ENCODE data around the gene MDH1B.
"Not testable (repeated sequence)": the region's sequence is repeated elsewhere in the genome, so short reads cannot be mapped to it uniquely, and the experiment has no call there.

MDH1B gene

DNA sequence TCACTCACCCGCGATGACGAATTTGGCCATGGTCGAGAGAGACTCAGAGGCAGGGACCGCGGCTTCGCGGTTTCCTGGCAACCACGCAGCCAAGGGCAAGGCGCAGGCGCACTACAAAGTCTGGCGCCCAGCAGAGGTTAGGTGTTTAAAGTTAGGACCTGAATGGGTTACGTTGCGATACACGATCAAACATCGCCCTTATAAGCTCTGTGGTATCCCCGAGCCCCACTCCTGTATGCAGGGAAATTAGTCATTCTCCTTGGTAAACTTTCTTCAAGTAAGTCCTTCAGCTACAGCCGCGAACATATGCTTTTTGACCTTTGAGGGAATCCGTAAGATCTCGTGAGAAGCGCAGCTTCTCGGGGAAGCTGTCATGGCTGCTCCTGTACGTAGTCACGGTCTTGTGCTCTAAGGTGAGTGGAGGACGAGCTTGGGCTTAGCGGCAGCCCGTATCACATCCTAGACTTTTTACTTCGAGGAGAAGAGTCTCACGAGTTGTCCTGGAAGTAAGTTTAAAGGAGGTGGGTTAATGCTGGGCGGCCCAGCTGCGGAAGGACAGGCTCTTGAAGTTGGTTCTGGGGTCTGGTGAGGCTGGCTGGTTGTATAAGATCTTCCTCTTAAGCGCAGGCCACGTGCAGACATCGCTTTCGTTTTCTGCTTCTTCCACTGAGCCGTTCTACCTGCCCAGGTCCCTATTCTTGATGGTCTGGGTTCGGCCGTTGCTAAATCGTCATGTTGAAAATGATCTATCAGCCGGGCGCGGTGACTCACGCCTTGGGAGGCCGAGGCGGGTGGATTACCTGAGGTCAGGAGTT is at the start of gene MDH1B, which contains the start of gene FASTKD2:
Gene MDH1B, minus strand, starts transcription at position 87 of the 815 bp plus-strand sequence. Its CDS starts 57 bp downstream, at position 30.
Gene FASTKD2, plus strand, starts transcription at position 365 of the 815 bp plus-strand sequence. CDS start 1,088 bp downstream, outside the sequence.
- no peak for FAIRE-seq

- no peak for FAIRE-seq
Measured at GRCh38 chr2:206814498-206814897, 49.4 kb upstream of the MDH1B start.

DNA sequence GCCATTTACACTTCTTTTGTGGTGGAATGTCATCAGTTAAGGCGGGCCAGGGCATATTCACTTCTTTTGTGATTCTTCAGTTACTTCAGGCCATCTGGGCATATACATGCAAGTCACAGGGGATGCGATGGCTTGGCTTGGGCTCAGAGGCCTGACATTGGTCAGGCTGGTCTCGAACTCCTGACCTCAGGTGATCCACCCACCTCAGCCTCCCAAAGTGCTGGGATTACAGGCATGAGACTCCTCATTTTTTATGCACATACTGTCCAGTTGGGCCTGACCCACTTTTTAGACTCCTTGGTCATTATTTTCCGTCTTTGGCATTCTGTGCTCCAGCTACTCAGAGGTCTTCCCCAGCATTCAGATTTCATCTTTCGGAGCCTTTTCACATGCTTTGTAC is 47.3 kb upstream of the MDH1B start:
- FAIRE-seq: not testable (repeated sequence)

DNA sequence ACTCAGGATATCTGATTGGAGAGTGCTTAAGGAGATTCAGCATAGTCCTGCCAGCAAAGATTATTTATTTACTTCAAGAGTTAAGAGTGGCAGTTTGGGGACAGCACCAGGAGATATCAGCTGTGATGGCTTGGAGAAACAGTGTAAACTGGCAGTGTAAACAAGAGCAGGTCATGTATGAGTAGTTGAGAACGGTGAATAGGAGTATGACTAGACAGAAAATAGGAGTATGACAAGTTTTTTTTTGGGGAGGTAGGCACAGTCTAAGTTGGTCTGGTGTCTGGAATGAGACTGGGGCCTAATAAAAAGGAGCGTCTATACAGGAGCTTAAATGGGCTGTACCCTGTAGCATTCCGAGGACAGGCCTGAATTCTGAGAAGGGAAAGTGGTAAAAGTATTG is 42.5 kb upstream of the MDH1B start:
- not testable (repeated sequence) for FAIRE-seq

DNA sequence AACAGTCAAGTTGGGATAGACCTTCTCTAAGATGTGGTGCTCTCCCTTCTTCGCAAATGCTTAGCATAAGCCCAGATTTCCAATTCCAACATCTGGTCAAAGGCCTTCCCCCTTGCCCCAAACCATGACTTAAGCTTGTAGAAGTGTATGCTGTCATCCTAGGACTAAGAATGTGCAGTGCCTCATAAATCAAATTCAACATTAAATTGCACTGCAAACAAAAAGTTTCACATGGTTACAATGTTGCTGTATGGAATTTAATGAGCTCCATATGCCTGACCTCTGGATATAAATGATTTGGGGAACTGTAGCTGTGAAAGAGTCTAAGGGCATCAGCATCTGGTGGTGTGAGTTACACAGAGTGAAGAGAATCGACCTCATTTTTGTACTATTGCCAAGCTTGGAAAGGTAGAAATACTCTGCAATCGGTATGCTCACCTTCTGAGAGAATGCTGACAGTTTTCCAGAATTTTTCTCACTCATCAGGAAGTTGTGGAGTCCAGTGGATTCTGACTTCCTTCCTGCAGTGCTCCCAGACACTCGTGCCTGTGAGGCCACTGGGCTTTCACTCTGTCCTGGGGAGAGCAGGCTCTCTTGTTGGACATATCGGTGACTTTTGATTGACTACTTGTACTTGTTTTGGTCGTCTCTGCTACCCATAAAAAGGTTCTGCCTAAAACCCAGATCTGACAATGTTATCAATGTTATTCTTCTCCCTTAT is 40.9 kb upstream of the MDH1B start:
- no peak for FAIRE-seq

DNA sequence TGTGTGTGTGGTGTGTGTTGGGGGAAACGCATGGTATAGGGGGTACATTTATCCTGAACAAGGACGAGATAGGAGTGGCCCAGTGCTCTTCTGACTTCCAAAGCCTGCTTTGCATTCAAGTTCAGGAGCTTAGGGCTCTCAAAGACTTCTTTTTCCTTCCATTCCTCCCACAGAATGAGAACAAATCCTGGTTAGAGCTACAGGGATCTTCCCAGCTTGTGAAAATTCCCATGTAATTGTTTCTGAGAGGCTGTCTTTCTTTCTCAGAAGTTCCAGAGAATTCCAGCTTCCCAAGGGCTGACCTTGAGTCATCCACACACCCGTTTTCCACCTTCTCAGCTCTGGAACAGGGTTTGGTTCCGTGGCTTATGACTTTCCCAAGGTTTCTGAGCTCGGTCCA is 39.2 kb upstream of the MDH1B start:
- no peak for FAIRE-seq

DNA sequence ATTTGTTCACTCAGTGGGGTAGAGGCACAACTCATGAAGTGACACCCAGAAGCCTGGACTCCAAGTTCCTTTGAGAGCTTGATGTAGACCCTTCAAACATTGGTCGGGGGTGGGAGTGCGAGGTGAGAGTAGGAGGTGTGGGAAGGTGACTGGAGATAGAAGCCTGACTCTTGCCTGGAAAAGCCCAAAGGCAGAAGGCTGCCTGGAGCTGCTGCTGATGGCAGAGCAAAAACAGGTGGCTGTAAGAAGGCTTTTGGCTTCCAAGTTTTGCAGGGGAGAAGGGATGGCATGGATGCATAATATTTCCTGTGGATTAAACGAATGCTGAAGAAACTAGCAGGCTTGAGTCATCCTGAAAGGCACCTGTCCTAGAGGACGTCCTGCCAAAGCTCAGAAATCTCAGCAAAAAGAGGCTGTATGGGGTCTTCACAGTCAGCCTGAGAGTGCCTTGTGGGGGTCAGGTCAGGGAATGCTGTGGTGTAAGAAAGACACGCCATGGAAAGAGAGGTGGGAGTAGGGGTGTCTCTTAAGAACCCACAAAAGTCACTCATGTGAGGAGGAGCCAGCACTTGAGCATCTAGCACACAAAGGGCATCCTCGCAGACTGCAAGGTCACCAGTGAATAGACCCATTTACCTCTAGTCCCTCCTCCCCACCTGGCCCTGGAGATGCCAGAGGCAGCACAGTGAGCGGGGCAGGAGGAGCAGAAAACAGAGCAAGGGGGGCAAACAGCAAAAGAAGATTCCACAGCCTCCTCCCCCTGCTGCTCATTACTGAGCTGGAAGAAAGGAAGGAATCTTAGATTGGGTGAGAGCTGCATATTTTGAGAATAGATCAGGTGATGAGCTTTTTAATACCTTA is 37.8 kb upstream of the MDH1B start:
- no peak for FAIRE-seq

- FAIRE-seq: no peak
Measured at GRCh38 chr2:206801418-206802189, 36.5 kb upstream of the MDH1B start.

DNA sequence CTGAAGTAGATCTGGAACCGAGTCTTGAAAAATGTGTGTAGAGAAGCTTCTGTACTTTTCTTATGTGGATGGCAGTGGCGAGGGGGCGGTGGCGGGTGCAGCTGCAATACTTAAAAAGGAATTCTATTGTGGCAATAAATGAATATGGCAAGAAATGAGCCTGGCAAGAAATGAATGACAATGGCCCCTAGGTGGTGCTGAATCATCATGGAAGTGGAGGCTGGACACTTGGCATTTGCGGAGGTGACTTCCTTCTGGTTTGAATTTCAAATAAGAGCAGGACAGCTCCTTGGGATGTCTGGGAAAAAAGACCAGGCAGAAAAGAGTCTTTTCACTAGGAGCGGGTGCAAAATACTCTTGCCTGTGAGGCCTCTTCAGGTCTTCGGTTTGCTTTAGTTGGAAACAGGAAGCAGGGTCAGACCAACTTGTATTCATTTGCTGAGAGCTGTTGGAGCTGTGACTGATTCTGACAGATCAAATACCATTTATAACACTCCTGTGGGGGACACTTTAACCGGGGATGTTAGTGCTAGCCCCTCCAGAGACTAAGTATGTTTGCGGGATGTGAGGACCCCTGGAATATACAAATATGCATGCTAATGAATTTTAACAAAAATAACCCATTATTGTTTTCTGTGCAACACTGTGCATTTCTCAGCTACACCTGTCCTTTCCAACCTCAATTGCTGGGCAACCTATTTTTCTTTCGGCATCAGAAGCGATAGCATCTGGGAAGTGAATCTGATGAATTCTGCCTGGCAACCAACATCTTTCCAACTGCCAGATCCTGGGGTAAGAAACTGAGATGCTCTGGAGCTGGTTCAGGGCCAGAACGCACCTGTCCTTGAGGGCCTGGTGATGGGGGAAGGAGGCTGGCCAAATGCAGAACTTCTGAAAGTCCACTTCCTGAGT is 35.6 kb upstream of the MDH1B start:
- FAIRE-seq: no peak

DNA sequence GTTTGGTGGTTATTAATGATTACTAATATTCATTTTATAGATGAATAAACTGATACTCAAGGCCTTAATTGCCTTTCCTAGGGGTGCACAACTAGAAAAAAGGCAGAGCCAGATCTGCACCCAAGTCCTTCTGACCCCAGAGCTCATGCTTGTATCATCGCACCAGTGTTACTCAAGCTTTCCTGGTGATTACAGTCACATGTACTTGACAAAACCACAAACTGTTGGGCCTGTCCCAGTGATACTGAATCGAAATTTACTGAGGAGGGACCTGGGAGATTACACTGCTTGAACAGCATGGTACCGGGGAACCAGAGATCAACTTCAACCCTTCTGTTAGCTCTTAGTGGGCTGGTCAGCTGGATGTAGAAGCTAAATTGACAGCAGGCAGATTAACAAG is 34.0 kb upstream of the MDH1B start:
- FAIRE-seq: no peak

- FAIRE-seq: no peak
Measured at GRCh38 chr2:206798000-206798399, 32.9 kb upstream of the MDH1B start.

DNA sequence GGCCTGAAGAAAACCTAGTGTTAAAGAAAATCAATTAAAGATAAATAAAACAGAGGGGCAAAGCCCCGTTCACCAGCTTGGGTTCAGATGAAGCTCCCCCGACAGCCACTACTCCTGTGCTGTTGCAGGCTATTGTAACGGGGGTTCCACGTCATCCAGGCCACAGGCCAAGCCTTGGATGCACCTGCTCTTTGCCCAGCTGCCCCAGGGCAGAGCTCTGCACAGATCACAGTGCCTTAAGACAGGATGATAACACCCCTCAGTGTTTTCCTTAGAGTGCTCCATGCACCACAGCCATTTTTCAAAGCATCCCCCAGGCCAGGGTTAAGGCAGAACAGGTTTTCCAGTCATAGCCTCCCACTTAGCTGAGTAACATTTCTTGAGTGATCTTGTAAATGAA is 32.2 kb upstream of the MDH1B start:
- FAIRE-seq: no peak

- FAIRE-seq: no peak
Measured at GRCh38 chr2:206792645-206793044, 27.5 kb upstream of the MDH1B start.

- no peak for FAIRE-seq
Measured at GRCh38 chr2:206790311-206790935, 25.3 kb upstream of the MDH1B start.

DNA sequence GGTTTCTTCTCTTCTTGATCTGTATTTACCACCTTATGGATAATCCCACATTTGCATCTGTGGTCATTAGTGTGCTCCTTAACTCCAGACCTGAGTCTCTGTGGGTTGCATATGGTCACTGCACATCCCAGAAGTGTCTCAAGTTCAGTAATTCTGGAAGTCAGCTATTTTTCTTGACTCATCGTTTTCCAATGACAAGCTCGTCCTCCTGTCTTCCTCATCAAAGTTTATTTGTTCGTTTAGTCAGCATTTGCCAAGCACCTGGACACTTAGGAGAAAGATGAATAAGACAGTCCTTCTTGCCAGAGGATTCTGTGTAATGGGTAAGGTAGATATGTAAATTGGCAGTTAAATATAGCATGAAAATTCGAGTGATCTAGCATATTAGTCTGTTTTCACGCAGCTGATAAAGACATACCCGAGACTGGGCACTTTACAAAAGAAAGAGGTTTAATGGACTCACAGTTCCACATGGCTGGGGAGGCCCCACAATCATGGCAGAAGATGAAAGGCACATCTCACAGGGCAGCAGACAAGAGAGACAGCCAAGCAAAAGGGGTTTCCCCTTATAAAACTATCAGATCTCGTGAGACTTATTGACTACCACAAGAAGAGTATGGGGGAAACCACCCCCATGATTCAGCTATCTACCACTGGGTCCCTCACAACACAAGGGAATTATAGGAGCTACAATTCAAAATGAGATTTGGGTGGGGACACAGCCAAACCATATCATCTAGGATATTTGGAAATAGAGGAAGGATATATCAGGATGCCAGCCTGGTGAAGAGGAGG is 19.6 kb upstream of the MDH1B start:
- no peak for FAIRE-seq

GRCh38 chr2:206783718-206784117 is 18.6 kb upstream of the MDH1B start:
- FAIRE-seq: no peak

DNA sequence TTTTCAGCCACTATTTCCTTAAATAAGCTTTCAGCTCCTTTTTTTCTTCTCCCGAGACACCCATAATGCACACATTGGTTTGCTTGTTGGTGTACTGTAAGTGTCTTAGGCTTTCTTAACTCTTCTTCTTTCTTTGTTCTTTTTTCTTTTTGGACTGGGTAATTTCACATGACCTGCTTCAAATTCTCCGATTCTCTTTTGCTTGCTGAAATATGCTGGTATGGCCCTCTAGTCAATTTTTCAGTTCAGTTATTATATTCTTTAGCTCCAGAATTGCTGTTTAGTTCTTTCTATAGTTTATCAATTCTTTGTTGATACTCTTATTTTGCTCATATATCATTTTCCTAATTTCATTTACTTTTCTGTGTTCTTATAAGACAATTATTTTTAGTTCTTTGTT is 15.5 kb upstream of the MDH1B start:
- FAIRE-seq: no peak

GRCh38 chr2:206776432-206776831 is 11.3 kb upstream of the MDH1B start:
- no peak for FAIRE-seq

GRCh38 chr2:206774871-206775270 is 9.7 kb upstream of the MDH1B start:
- FAIRE-seq: no peak

Data from A204.1 (cell line).